Femur (tissue), 1 donor: ENCODE data around the gene CCDC122.
A peak's percentile ranks its signal among the peaks of the same experiment; 100 is the strongest.

Experiments
- DNase-seq: peaks from one replicate; pipeline ENCODE4 v3.0.0-alpha.2; 2017

The CCDC122 gene

GRCh38 chr13:43878892-43879754, at the start of gene CCDC122:
TSS of gene CCDC122 (minus strand) at chr13:43879740. CDS start at chr13:43869376, 10,364 bp downstream.
- peak; percentile 88 for DNase-seq

DNA sequence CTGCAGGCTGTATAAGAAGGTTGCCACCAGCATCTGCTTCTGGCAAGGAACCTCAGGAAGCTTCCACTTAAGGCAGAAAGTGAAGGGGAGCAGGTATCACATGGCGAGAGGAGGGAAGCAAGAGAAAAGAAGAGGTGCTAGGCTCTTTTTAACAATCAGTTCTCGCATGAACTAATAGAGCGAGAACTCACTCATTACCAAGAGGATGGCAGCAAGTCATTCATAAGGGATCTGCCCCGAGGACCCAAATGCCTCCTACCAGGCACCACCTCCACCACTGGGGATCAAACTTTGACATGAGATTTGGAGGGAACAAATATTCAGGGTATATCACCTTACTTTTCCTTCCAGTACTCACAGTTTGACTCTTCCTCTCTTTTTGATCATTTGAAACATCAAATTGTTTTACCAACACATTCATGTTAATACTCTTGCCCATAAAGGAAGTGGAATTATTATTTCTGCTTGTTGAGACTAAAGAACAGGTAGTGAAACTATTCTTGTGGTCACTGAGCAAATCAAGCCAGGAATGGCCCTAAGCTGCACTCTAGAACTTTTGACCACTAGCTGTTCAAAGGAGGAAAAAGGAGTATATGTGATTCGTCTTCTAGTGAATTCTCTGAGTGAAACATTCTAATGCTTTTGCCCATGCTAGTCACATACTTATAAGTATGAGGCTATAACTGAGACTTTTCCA, 45.2 kb upstream of the CCDC122 start:
- DNase-seq, result no peak

DNA sequence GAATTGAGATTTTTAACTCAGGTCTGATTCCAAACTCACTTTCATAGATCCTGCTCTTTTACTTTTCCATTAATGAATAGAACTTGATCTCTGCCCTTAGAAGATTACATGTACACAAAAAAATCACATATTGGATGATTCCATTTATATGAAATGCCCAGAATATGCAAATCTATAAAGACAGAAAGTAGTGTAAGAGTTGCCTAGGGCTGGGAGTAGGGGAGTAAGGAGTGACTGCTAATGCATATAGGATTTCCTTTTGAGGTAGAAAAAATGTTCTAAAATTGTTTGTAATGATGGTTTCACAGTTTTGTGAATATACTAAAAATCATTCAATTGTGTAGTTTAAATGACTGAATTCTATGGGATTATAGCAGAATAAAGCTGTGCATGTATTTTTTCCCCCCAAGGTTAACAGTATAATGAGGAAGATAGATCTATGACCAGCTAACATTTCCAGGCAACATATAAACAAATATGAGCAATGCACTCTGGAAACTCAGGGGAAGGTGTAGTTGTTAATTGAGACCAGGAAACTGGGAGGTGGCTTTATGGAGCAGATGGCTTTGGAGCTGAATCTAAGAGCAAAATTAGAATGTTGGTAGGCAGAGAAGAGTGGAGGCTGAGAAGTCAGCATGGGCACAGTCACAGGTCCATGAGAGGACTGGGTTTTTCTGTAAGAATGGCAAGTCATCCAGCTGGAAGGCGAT, 41.6 kb upstream of the CCDC122 start:
- DNase-seq, result no peak

DNA sequence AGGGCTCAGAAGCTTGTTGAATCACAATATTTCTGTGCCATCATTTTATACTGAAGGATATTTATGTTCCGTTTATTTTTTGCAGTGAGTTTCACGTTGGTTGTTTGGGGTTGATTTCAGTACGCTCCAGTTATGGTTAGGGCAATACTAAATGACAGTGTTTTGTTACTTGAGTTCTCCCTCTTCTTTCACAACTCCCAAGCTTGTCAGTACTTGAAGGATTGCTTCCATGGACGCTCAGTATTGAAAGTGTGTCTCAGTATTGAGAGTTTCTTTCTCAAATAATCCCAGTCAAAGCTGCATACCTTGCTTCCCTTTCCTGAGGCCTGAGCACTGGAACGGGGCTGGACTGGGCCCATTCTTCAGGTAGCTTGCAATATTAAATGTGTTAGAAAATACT, 39.1 kb upstream of the CCDC122 start:
- no peak for DNase-seq

- no peak for DNase-seq
Observed at GRCh38 chr13:43916828-43917227, 37.3 kb upstream of the CCDC122 start.

- DNase-seq, result no peak
Observed at GRCh38 chr13:43915451-43915850, 35.9 kb upstream of the CCDC122 start.

GRCh38 chr13:43911871-43912270, 32.3 kb upstream of the CCDC122 start:
- no peak for DNase-seq

- DNase-seq, result no peak
Observed at GRCh38 chr13:43911278-43911677, 31.7 kb upstream of the CCDC122 start.

GRCh38 chr13:43910856-43911255, 31.3 kb upstream of the CCDC122 start:
- DNase-seq, result no peak

GRCh38 chr13:43908156-43909126, 28.9 kb upstream of the CCDC122 start:
- no peak for DNase-seq

GRCh38 chr13:43905435-43906031, 26.0 kb upstream of the CCDC122 start:
- peak; percentile 43 for DNase-seq

- no peak for DNase-seq
Observed at GRCh38 chr13:43895940-43896339, 16.4 kb upstream of the CCDC122 start.

- no peak for DNase-seq
Observed at GRCh38 chr13:43894438-43894837, 14.9 kb upstream of the CCDC122 start.

GRCh38 chr13:43884222-43884621, 4.7 kb upstream of the CCDC122 start:
- DNase-seq, result no peak

GRCh38 chr13:43883631-43884030, 4.1 kb upstream of the CCDC122 start:
- DNase-seq, result no peak

DNA sequence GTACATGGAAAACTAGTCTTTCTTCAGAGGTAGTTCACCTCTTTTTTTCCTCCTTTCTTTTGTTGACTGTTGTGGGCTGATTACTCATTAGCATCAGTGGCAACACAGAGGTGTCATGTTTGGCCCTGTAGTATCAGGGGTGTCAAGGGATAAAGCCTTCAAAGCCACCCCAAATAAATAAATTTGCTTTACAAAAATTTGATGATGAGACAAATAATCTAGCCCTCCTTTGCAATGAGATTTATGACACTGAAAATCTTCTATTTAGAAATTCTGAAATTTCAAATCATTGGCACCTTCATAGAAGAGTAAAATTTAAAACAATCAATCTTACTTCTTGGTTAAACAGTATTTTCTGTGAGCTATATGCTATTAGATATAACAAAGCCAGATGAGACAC, 2.0 kb upstream of the CCDC122 start:
- no peak for DNase-seq

GRCh38 chr13:43880926-43881325, 1.4 kb upstream of the CCDC122 start:
- DNase-seq, result no peak

- no peak for DNase-seq
Observed at GRCh38 chr13:43880214-43880855, 795 bp upstream of the CCDC122 start.

- no peak for DNase-seq
Observed at GRCh38 chr13:43879755-43880181, 228 bp upstream of the CCDC122 start, which contains the start of gene LACC1. TSS of gene LACC1 (plus strand) at chr13:43879904. CDS start at chr13:43880986, 1,082 bp downstream.

DNA sequence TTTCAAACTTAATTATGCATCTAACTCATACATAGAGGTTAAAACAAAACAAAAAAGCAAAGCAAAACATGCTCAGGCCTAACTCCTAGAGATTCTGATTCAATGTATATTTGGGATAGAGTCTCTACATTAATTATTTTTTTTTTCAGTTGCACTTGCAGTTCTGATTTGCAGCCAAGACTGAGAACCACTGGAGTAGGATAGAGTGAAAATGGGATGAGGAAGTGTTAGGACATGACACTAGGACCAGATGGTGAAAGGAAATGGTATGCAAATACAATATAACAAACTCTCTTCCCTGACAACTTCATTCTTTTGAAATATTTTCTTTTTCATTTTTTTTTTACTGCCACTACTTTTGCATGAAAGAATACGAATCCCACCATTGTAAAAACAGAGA, 1.8 kb downstream of the CCDC122 start:
- DNase-seq, result no peak

DNA sequence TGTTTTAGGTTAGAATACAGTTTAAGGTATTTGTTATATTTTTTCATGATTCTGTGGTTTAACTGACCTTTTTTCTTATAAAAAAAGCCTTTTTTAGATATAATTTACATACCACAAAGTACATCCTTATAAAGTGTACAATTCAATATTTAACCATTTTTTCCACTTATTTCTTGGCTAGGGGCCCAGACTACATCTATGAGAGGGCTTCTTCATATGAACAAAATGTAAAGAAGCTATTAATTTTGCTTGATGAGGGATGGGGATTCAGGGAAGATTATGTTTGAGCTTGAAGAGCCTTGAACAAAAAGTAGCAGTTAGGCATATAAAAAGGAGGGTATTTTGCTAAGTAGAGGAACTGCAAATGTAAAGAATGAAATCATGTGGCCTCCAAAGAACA, 2.2 kb downstream of the CCDC122 start:
- no peak for DNase-seq
